Right lobe of liver (tissue), 6 donors: ENCODE data around the gene INA. TPM values are rescaled to one million over a fixed set of nuclear protein-coding genes. Genes with fewer than 3 reads are reported as not detected.

ENCODE experiments used
- ATAC-seq, 4 donors: fragments of 200-7000 bp; cut with Tn5 transposase; one replicate each; pipeline ENCODE4 v1.9.1; 2020; ENCODE audit warnings: mild to moderate bottlenecking in 4 of 4, moderate library complexity in 4 of 4
- DNase-seq, 3 donors: peaks; one replicate each; pipeline ENCODE4 v3.0.0-alpha.2; 2020
- H3K27ac ChIP-seq, 3 donors: fragments of 200-600 bp; one replicate each; pipeline ENCODE4 v1.8.0; 2022
- H3K27me3 ChIP-seq, 2 donors: fragments of 200-600 bp; one replicate each; pipeline ENCODE4 v1.8.0; 2022
- H3K36me3 ChIP-seq, 4 donors: fragments of 200-600 bp; sonication (generic) in 1 of 4; one replicate each; pipeline versions ENCODE4 v1.5.1 to v1.8.0; 2017 to 2022; ENCODE audit warnings: control low read depth in 1 of 4
- H3K4me1 ChIP-seq, 4 donors: fragments of 200-600 bp; sonication (generic) in 1 of 4; one replicate each; pipeline versions ENCODE4 v1.5.1 to v1.8.0; 2017 to 2022; ENCODE audit warnings: control low read depth in 1 of 4
- H3K4me3 ChIP-seq, 3 donors: fragments of 200-600 bp; one replicate each; pipeline ENCODE4 v1.8.0; 2022
- H3K9me3 ChIP-seq, 4 donors: fragments of 200-600 bp; sonication (generic) in 1 of 4; one replicate each; pipeline versions ENCODE4 v1.5.1 to v1.8.0; 2017 to 2022; ENCODE audit warnings: control low read depth in 1 of 4
- POLR2A ChIP-seq: fragments of 450-650 bp; IDR thresholded peaks from one replicate; pipeline ENCODE4 v1.6.1; 2017; ENCODE audit warnings: antibody characterized with exemption, mild to moderate bottlenecking
- WGBS: methylation state at CpG from one replicate; pipeline ENCODE4 v1.1.6; 2018; ENCODE audit warnings: low coverage, low lambda C conversion rate; ENCODE audit not compliant: insufficient coverage; ENCODE audit errors: missing lambda C conversion rate; 5-methylcytosine and 5-hydroxymethylcytosine counted together
- intact Hi-C, 2 donors: fragments of 100-400 bp; cut with DNase I; formaldehyde crosslinking; loops; one replicate each; pipeline versions ENCODE4 v1.11.2 to v1.14.1; 2022
- total RNA-seq, 6 experiments: library from RNA; depleted of rRNA in 2 of 6; stranded (reverse); fragments of >200 nt in 2 of 6; fragmentation: NEBNext Ultra II Directional in 3 of 6; extraction: Animal tissue kit (Norgen Biotek cat#: 25700) in 3 of 6; gene quantifications; one replicate each; pipeline versions ENCODE4 v1.1.0 to v1.2.4, GENCODE V29; 2016 to 2023
- TF ChIP-seq, protein P1 (sequence below), 4 donors: fragments of 200-600 bp in 3 of 4; fragments of 450-650 bp in 1 of 4; IDR thresholded peaks; one replicate each; pipeline versions ENCODE4 v1.5.1 to v1.8.0; 2016 to 2022; ENCODE audit warnings: antibody characterized with exemption in 4 of 4, mild to moderate bottlenecking in 2 of 4
- donor health status: DM: no; HTN: yes; CAD: no.
- donor health status: DM: no; HTN: no; CAD: no.
- donor health status: DM: no; HTN: no; CAD: no.
- donor health status: DM: no; HTN: yes; CAD: no.
- donor health status: DM: no; HTN: yes; CAD: no.

The INA gene
- total RNA-seq, 6 experiments from 2014 or later = not detected

DNA sequence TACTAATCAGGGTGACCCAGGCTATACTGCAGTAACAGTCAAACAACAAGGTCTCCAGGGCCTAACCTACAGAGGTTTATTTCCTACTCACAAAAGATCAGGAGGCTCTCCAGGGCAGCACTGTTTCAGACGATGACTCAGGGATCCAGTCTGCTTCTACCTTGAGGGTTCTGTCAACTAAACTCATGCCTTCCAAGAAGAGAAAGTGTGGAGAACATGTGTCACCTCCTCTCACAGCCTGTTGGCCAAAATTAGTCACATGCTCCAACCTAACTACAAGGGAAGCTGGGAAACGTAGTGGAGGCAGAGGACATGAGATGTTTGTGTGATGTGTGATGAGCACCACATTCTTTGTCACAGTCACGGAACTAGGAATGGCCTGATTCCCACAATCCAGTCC, 14.7 kb upstream of the INA start:
- intact Hi-C loops = no loop called here
- no peaks in the 10 kb centered on the region for H3K4me1 ChIP-seq
- TF ChIP-seq, protein P1, sequence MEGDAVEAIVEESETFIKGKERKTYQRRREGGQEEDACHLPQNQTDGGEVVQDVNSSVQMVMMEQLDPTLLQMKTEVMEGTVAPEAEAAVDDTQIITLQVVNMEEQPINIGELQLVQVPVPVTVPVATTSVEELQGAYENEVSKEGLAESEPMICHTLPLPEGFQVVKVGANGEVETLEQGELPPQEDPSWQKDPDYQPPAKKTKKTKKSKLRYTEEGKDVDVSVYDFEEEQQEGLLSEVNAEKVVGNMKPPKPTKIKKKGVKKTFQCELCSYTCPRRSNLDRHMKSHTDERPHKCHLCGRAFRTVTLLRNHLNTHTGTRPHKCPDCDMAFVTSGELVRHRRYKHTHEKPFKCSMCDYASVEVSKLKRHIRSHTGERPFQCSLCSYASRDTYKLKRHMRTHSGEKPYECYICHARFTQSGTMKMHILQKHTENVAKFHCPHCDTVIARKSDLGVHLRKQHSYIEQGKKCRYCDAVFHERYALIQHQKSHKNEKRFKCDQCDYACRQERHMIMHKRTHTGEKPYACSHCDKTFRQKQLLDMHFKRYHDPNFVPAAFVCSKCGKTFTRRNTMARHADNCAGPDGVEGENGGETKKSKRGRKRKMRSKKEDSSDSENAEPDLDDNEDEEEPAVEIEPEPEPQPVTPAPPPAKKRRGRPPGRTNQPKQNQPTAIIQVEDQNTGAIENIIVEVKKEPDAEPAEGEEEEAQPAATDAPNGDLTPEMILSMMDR (IDR thresholded peaks at IDR 0.05) = no peak
- TF ChIP-seq POLR2A = no peak
- no peaks in the 10 kb centered on the region for H3K9me3 ChIP-seq
- no peak overlapping the region for H3K4me3 ChIP-seq
- no peaks in the 10 kb centered on the region for H3K36me3 ChIP-seq
- H3K27ac ChIP-seq = no peak overlapping the region
- 42% methylated on average over 2 of the region's 3 CpGs for WGBS
- ATAC-seq (no peak), DNase-seq (no peak)
- H3K27me3 ChIP-seq = no peaks in the 10 kb centered on the region

DNA sequence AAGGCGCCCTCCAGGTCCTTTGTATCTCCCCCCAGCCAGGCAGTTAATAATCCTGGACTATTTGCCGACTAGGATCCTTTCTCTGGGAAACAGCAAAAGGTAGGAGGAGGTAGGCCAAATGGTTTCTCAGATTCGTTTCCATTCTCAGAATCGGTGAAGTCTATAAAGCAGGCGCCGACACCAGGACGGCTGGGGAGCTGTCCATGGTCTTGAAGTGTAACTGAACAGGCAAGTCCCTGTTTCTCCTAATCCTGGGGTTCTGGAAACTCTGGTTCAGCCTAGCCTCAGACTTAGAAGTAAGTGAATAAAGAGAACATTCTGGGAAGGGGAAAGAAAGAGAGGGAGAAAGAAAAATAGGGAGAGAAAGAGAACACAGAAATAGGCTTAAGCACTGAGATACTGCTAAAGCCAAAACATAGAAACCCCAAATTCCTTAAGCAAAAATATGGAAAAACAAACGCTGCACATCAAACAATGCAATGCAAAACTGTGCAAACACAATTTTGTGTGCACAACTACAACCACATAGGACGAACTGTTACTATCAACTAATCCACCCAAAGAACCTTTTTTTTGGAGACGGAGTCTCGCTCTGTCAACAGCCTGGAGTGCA, 11.1 kb upstream of the INA start:
- intact Hi-C loops = no loop called here
- 28% methylated on average over 11 of the region's 11 CpGs for WGBS
- Histone ChIP-seq H3K27ac (no peak overlapping the region), H3K36me3 (no peaks in the 10 kb centered on the region), H3K4me3 (no peak overlapping the region), H3K27me3 (peaks cover 0 to 3% of the 10 kb centered on the region in 2 donors), H3K9me3 (no peaks in the 10 kb centered on the region), H3K4me1 (no peaks in the 10 kb centered on the region)
- no peak for TF ChIP-seq POLR2A
- TF ChIP-seq, protein P1 (IDR thresholded peaks at IDR 0.05) = no peak
- ATAC-seq (peak; percentile 56 to 76 (median 66)), DNase-seq (peak in 1 of 3 donors; percentile 63)

DNA sequence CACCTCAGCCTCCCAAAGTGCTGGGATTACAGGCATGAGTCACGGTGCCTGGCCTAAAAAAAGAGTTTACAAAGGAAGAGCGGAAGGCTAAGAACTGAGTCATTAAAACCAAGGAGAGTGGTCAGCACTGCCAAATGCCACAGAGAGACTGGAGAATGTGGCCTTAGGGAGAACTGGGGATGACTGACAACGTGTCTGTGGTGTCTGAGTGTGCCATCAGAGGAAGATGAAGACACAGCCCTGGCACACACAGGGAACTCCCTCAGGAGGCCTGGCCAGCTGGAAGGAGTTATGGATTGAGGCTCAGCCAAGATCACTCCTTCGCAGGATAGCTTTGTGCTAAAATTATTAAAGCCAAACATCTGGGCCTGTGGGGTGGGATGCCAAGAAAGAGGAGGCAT, 3.9 kb upstream of the INA start:
- intact Hi-C loops = no loop called here
- WGBS = 46% methylated on average over 4 of the region's 4 CpGs
- ATAC-seq (no peak), DNase-seq (no peak)
- Histone ChIP-seq H3K27ac (no peak overlapping the region), H3K4me3 (no peak overlapping the region), H3K4me1 (peaks cover 0 to 6% (median 0%) of the 10 kb centered on the region in 4 donors), H3K9me3 (no peaks in the 10 kb centered on the region), H3K36me3 (no peaks in the 10 kb centered on the region), H3K27me3 (peaks cover 0 to 8% of the 10 kb centered on the region in 2 donors)
- TF ChIP-seq, protein P1 (IDR thresholded peaks at IDR 0.05) = no peak
- no peak for TF ChIP-seq POLR2A

DNA sequence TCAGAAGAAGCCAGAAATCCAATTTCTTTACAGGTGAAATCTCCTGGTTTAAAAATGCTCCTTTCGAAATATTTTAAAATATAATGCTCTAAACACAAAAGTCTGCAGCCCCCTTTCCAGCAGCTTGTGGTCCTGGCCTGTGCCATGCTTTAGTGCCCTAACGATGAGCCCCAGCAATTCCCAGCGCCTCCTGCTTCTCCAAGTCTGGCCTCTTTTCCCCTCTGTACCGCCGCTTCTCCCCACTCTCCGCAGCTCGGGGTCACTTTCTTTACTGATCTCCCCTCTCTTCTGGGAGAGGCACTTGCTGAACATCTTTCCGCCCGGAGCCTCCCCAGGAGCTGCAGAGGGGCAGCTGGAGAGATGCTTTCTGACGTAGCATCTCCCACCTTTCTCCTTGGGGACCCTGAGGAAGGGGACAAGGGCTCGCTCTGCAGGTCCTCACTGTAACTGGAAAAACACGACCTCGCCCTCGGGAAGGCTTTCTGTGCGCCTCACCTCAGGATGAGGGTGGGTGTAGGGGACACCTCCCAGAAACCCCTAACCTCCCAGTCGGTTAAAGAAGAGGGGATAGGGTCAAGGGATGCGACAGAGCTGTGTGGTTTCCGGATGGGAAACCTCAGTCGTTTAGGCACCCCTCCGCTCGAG, 565 bp upstream of the INA start:
- no peak for DNase-seq
- Histone ChIP-seq H3K27me3 (peaks cover 0 to 11% of the 10 kb centered on the region in 2 donors), H3K27ac (no peak overlapping the region), H3K4me1 (peaks cover 0 to 6% (median 0%) of the 10 kb centered on the region in 4 donors), H3K4me3 (no peak overlapping the region), H3K9me3 (no peaks in the 10 kb centered on the region), H3K36me3 (no peaks in the 10 kb centered on the region)
- 13% methylated on average over 14 of the region's 21 CpGs for WGBS
- TF ChIP-seq, protein P1 (IDR thresholded peaks at IDR 0.05) = no peak
- TF ChIP-seq POLR2A = no peak
- intact Hi-C loops = no loop called here
- ATAC-seq = no peak
